ENCODE results near the gene PHYH.

- TF ChIP-seq CTCF (conservative IDR thresholded peaks at IDR 0.05; ENCODE audit: low read depth, low read length) (no peak), EZH2phosphoT487 (IDR thresholded peaks at IDR 0.05; ENCODE audit: borderline replicate concordance, low read length) (no peak), EZH2 (IDR thresholded peaks at IDR 0.05; ENCODE audit: low read length, unreplicated experiment) (no peak)
Measured at GRCh38 chr10:13296476-13296875, 3.4 kb downstream of the PHYH start.
